ENCODE results near the gene LMBR1. TPM values are rescaled to one million over a fixed set of nuclear protein-coding genes. Genes with fewer than 3 reads are reported as not detected.

The LMBR1 gene
- total RNA-seq, 2 experiments from 2014 or later, result 114 to 136 TPM

DNA sequence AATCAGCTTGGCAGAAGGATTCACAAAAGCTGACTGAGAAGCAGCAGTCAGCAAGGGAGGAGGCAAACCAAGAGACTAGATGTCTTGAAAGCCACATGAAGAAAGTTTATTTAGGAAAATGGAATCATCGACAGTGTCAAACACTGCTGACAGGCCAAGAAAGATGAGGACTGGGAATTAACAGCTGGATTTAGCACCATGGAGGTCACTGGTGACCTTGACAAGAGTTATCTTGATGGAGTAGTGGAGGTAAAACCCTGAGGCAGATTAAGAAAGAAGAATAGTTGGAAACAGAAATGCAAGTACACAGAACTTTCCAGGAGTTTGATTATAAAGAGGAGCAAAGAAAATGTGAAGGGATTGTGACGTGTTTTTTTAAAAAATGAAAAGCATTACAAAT is 51.5 kb downstream of the LMBR1 start:
- no peaks in the 10 kb centered on the region for H3K9me2 ChIP-seq (ENCODE audit: insufficient read depth, low read length)
- no TSS peak for BruUV-seq (replicated peaks)
- no peak overlapping the region for H3K27ac ChIP-seq (ENCODE audit: low read depth, low read length, poor library complexity, severe bottlenecking)
- H3K36me3 ChIP-seq (ENCODE audit: insufficient read depth, low read length), result peaks cover 20% of the 10 kb centered on the region
- H3K4me3 ChIP-seq (ENCODE audit: low read depth, low read length, poor library complexity, severe bottlenecking), result no peak overlapping the region
- H4K20me1 ChIP-seq (ENCODE audit: insufficient read depth, low read length), result no peaks in the 10 kb centered on the region
- DNase-seq (ENCODE audit: low spot score), result no peak
- H3K4me1 ChIP-seq (ENCODE audit: insufficient read depth, low read length, poor library complexity, severe bottlenecking), result no peaks in the 10 kb centered on the region
- no peaks in the 10 kb centered on the region for H3K9me3 ChIP-seq (ENCODE audit: low read length)
- TF ChIP-seq EZH2phosphoT487 (IDR thresholded peaks at IDR 0.05; ENCODE audit: borderline replicate concordance, low read depth, low read length), result no peak
- TF ChIP-seq, protein P1, sequence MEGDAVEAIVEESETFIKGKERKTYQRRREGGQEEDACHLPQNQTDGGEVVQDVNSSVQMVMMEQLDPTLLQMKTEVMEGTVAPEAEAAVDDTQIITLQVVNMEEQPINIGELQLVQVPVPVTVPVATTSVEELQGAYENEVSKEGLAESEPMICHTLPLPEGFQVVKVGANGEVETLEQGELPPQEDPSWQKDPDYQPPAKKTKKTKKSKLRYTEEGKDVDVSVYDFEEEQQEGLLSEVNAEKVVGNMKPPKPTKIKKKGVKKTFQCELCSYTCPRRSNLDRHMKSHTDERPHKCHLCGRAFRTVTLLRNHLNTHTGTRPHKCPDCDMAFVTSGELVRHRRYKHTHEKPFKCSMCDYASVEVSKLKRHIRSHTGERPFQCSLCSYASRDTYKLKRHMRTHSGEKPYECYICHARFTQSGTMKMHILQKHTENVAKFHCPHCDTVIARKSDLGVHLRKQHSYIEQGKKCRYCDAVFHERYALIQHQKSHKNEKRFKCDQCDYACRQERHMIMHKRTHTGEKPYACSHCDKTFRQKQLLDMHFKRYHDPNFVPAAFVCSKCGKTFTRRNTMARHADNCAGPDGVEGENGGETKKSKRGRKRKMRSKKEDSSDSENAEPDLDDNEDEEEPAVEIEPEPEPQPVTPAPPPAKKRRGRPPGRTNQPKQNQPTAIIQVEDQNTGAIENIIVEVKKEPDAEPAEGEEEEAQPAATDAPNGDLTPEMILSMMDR (conservative IDR thresholded peaks at IDR 0.05; ENCODE audit: low read length), result no peak
- no peak overlapping the region for H2AFZ ChIP-seq (ENCODE audit: low read length)
- ChIA-PET POLR2A (interaction anchor here (0.7 kb wide), 2 partner anchors 24 to 101 kb away, joined by 3 to 10 read pairs; no protein-coding TSS in a partner anchor), CTCF (ENCODE audit: unreplicated experiment) (no interaction called here)
- H3K4me2 ChIP-seq (ENCODE audit: low read length), result no peak overlapping the region
- H3K79me2 ChIP-seq (ENCODE audit: insufficient read depth, low read depth, low read length), result peaks cover 49% of the 10 kb centered on the region
- intact Hi-C loops (cut with micrococcal nuclease; ENCODE audit: unreplicated experiment), result no loop called here

DNA sequence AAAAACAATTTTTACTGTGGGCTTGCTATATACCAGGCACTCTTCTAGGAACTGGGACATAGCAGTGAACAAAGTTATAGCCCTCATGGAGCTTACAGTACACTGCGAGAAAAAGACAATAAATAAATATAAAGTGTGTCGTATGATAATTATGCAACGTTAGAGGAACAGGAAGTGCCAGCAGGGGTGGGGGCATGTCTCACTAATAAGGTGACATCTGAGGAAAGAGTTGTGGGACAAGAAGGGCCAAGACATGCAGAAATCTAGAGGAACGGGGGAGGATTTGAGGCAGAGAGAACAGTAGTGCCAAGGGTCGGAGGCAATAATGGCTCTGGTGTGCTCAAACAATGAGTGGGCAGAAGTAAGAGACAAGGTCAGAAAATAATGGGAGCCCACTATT is 52.8 kb downstream of the LMBR1 start:
- Histone ChIP-seq H2AFZ (ENCODE audit: low read length) (no peak overlapping the region), H4K20me1 (ENCODE audit: insufficient read depth, low read length) (no peaks in the 10 kb centered on the region), H3K4me3 (ENCODE audit: low read depth, low read length, poor library complexity, severe bottlenecking) (no peak overlapping the region), H3K27ac (ENCODE audit: low read depth, low read length, poor library complexity, severe bottlenecking) (no peak overlapping the region), H3K36me3 (ENCODE audit: insufficient read depth, low read length) (peaks cover 30% of the 10 kb centered on the region), H3K9me2 (ENCODE audit: insufficient read depth, low read length) (no peaks in the 10 kb centered on the region), H3K9me3 (ENCODE audit: low read length) (no peaks in the 10 kb centered on the region), H3K79me2 (ENCODE audit: insufficient read depth, low read depth, low read length) (peaks cover 36% of the 10 kb centered on the region), H3K4me1 (ENCODE audit: insufficient read depth, low read length, poor library complexity, severe bottlenecking) (no peaks in the 10 kb centered on the region), H3K4me2 (ENCODE audit: low read length) (no peak overlapping the region)
- TF ChIP-seq, protein P1 (conservative IDR thresholded peaks at IDR 0.05; ENCODE audit: low read length), result no peak
- no peak for TF ChIP-seq EZH2phosphoT487 (IDR thresholded peaks at IDR 0.05; ENCODE audit: borderline replicate concordance, low read depth, low read length)
- DNase-seq (ENCODE audit: low spot score), result no peak
- intact Hi-C loops (cut with micrococcal nuclease; ENCODE audit: unreplicated experiment), result no loop called here
- ChIA-PET CTCF (ENCODE audit: unreplicated experiment) (no interaction called here), POLR2A (no interaction called here)
- BruUV-seq (replicated peaks), result no TSS peak

DNA sequence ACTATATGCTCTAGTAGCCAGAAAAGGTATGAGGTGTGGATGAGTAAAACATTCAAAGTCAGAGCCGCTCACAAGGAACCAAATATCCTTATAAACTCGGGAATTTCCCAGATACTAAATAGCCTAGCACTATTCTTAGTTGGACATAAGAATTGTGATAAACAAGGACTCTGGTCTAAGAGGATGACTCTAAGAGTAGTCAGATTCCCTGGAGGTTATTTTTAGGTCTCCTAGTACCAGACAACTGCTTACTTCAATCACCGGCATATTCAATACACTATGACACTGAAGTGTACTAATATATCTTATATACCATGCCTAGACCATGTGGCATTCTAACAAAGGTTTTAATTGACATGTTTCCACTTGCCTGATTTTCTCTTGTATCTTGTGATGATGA is 56.5 kb downstream of the LMBR1 start:
- no peaks in the 10 kb centered on the region for H3K9me3 ChIP-seq (ENCODE audit: low read length)
- H3K4me1 ChIP-seq (ENCODE audit: insufficient read depth, low read length, poor library complexity, severe bottlenecking), result peaks cover 18% of the 10 kb centered on the region
- H4K20me1 ChIP-seq (ENCODE audit: insufficient read depth, low read length), result peaks cover 4% of the 10 kb centered on the region; the same call in 1 of the 2 replicates
- H3K4me3 ChIP-seq (ENCODE audit: low read depth, low read length, poor library complexity, severe bottlenecking), result no peak overlapping the region
- DNase-seq (ENCODE audit: low spot score), result no peak
- H3K79me2 ChIP-seq (ENCODE audit: insufficient read depth, low read depth, low read length), result peaks cover 12% of the 10 kb centered on the region; the same call in 1 of the 2 replicates
- BruUV-seq (replicated peaks), result no TSS peak
- H2AFZ ChIP-seq (ENCODE audit: low read length), result no peak overlapping the region
- intact Hi-C loops (cut with micrococcal nuclease; ENCODE audit: unreplicated experiment), result no loop called here
- ChIA-PET POLR2A (interaction anchor here (0.7 to 1.4 kb wide), 3 partner anchors 8 to 19 kb away, joined by 3 to 4 read pairs (median 4); no protein-coding TSS in a partner anchor), CTCF (ENCODE audit: unreplicated experiment) (no interaction called here)
- H3K27ac ChIP-seq (ENCODE audit: low read depth, low read length, poor library complexity, severe bottlenecking), result no peak overlapping the region
- TF ChIP-seq, protein P1 (conservative IDR thresholded peaks at IDR 0.05; ENCODE audit: low read length), result no peak
- no peak for TF ChIP-seq EZH2phosphoT487 (IDR thresholded peaks at IDR 0.05; ENCODE audit: borderline replicate concordance, low read depth, low read length)
- peaks cover 53% of the 10 kb centered on the region for H3K36me3 ChIP-seq (ENCODE audit: insufficient read depth, low read length)
- H3K4me2 ChIP-seq (ENCODE audit: low read length), result no peak overlapping the region
- no peaks in the 10 kb centered on the region for H3K9me2 ChIP-seq (ENCODE audit: insufficient read depth, low read length)
